Right hindlimb (tissue), 1 donor: ENCODE measurements around the gene ZNF763.
"Not testable (repeated sequence)": the region's sequence is repeated elsewhere in the genome, so short reads cannot be mapped to it uniquely, and the experiment has no call there.

ENCODE experiments used
- DNase-seq: peaks from one replicate; pipeline ENCODE4 v3.0.0-alpha.2; 2018

Gene ZNF763

DNA sequence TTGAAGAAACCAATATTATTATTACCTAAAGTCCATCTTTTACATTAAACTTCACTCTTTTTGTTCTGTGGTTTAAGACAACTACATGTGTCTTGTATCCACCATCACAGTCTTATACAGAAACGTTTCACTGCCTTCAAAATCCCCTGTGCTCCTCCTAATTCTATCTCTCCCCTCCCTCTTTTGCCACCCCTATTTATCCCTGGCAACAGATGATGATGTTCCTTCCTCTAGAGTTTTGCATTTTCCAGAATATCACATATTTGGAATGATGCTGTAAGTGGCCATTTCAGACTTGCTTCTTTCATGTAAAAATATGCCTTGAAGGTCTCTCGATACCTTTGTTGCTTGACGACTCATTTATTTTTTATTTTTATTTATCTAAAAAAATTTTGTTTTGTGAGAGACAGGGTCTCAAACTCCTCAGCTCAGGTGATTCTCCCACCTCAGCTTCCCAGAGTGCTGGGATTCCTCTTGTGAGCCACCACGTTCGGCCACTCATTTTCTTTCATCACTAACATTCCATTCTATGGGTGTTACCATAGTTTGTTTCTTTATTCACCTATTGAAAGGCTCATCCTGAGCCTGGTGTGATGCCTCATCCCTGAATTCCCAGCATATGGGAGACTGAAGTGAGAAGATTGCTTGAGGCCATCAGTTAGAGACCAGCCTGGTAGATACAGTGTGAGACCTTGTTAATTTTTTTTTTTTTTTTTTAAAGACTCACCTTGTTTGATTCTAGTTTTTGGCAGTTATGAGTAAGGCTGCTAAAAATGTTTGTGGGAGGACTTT is 8.4 kb downstream of the ZNF763 start:
- no peak for DNase-seq

- no peak for DNase-seq
Measured at GRCh38 chr19:11978492-11979100, 13.8 kb downstream of the ZNF763 start.

DNA sequence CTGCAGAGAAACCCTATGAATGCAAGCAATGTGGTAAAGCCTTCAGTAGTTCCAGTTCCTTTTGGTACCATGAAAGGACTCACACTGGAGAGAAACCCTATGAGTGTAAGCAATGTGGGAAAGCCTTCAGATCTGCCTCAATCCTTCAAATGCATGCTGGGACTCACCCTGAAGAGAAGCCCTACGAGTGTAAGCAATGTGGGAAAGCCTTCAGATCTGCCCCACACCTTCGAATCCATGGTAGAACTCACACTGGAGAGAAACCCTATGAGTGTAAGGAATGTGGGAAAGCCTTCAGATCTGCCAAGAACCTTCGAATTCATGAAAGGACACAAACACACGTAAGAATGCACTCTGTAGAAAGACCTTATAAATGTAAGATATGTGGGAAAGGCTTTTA is 14.7 kb downstream of the ZNF763 start:
- no peak for DNase-seq

DNA sequence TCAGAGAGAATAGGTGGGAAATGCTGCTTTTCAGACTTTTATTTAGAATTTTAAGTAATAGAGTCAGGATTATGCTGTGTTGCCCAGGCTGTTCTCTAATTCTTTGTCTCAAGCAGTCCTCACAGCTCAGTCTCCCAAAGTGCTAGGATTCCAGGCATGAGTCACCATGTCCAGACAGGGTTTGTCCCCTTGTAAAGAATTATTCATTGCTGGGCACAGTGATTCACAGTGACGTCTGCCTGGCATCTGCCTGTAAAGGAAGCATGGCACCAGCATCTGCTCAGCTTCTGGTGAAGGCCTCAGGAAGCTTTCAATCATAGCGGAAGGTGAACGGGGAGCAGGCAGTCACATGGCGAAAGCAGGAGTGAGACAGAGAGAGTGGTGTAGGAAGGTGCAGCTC is 17.7 kb downstream of the ZNF763 start:
- no peak for DNase-seq

- peak; percentile 20 for DNase-seq
Measured at GRCh38 chr19:11984986-11985385, 20.1 kb downstream of the ZNF763 start.

DNA sequence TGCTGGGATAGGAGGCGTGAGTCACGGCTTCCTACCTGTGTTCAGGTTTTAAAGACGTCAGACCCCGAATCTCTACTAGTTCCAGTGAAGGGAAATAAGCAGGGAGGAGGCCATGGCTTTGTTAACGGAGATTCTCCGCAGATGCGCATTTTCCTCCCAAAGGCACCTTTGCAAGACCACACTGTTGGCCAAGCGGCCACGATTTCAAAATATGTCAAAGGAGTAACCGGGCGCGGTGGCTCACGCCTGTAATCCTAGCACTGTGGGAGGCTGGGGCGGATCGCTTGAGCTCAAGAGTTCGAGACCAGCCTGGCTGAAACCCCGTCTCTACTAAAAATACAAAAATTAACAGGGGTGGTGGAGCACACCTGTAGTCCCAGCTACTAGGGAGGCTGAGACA is 21.9 kb downstream of the ZNF763 start:
- no peak for DNase-seq

DNA sequence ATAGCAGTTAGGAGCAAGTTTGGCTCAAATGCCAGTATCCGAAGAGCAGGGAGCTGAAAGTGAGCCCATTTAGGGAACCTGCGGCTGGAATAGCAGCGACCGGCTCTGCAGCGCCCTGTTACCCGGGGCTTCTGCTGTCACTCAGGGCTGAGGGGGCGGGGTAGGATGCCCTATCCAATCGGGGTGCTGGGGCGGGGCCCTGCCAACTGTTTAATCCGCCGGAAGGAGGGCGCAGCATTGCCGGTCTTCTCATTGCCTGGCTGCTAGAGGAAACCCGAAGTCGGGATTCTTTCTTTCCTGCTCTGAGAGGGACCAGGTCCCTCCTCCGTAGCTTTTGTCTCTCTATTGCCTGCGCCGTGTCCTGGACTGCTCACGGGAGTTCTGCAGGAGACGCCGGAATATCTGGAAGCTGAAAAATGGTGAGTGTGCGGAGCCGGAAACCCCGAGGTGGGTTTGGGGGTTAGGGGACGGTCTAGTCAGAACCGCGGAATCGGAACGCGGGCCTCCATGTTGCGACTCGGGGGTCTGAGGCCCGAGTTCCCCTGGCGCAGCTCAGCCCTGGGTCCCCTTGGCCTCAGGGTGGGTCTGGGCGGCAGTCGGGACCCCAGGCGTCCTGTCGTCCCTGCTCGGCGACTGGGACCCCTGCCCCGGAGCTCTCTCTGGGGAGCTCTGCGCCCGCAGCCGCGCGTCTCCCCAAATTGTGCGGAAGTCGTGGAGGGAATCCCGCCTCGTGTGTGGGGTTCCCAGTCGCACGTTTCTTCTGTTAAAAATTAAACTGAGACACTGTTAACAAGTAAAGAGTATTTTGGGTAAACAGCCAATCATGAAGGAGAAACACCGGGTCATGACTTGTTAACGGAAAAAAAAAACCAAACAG is 22.8 kb downstream of the ZNF763 start:
- DNase-seq = peak; percentile 96

DNA sequence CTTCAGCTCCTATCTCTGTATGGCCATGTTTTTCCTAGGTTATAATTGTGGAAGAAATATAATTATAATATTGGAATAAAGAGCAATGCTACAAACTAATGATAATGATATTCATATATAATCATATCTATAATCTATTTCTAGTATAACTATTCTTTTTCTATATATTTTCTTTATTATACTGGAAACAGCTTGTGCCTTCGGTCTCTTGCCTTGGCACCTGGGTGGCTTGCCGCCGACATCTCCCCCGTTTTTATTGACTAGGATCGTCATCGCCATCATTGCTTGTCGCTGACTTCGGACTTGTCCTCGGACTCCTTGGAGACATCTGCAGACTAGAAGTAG is 24.2 kb downstream of the ZNF763 start:
- DNase-seq = no peak

- not testable (repeated sequence) for DNase-seq
Measured at GRCh38 chr19:11991921-11992320, 27.1 kb downstream of the ZNF763 start.

DNA sequence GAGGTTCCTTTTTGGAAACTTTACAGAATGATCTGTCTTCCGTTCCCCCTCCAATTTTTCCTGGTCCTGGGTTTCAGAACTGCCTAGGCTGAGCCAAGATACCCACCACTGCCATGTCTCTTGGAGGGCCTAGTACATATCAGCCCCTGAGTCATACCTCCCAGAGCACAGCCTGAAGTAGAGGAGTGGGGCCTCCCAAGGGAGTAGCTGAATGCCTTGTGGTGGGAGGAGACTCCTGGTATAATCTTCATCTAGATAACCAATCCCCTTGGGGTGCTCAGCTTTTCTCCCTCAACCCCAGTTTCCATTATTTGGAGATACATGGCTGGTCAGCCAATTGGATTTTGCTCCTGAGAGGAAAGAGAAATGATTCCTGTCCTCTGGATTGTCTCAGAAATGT is 30.3 kb downstream of the ZNF763 start:
- no peak for DNase-seq

GRCh38 chr19:12000152-12000981 is 35.5 kb downstream of the ZNF763 start:
- DNase-seq = no peak

- DNase-seq = no peak
Measured at GRCh38 chr19:12015015-12015752, 50.3 kb downstream of the ZNF763 start.

DNA sequence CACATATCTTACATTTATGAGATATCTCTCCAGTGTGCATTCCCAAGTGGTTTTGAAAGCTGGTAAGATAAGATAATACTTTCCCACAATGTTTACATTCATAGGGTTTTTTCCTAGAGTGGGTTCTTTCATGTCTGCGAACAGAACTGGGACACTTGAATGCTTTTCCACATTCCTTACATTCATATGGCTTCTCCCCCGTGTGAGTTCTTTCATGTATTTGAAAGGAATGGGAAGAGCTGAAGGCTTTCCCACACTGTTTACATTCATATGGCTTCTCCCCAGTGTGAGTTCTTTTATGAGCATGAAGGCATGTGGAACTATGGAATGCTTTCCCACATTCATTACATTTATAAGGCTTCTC is 50.9 kb downstream of the ZNF763 start:
- DNase-seq = no peak
